ENCODE data around the gene TM9SF1. TPM values are rescaled to one million over a fixed set of nuclear protein-coding genes. Genes with fewer than 3 reads are reported as not detected.

The TM9SF1 gene
- total RNA-seq, 4 donors from 2014 or later = 27.0 to 44.6 (median 43.8) TPM

- DNase-seq (ENCODE audit: extremely low spot score) = no peak
- H3K4me1 ChIP-seq = peaks cover 32 to 61% (median 45%) of the 10 kb centered on the region in 4 donors
- peaks cover 11 to 34% (median 27%) of the 10 kb centered on the region in 4 donors for H3K36me3 ChIP-seq
- H3K9me3 ChIP-seq = no peaks in the 10 kb centered on the region
- intact Hi-C loops (cut with DNase I) = no loop called here
- TF ChIP-seq EP300 (IDR thresholded peaks at IDR 0.05) (no peak), CTCF (IDR thresholded peaks at IDR 0.05) (no peak), POLR2A (IDR thresholded peaks at IDR 0.05; ENCODE audit: low read depth) (no peak), POLR2AphosphoS5 (IDR thresholded peaks at IDR 0.05) (no peak)
- peak overlapping the region; percentile 95 to 98 (median 96) for H3K27ac ChIP-seq (replicated peaks in 1 of 4)
- no peaks in the 10 kb centered on the region for H3K27me3 ChIP-seq
- H3K4me3 ChIP-seq = peak overlapping the region; percentile 82 to 89 (median 84)
- 37% methylated on average over 33 of the region's 33 CpGs for WGBS
These were observed 1.1 kb upstream of the TM9SF1 start for GRCh38 chr14:24196071-24197055.

GRCh38 chr14:24194873-24195185, 412 bp downstream of the TM9SF1 start:
- no peak for TF ChIP-seq POLR2A (IDR thresholded peaks at IDR 0.05; ENCODE audit: low read depth)
- no peak for TF ChIP-seq POLR2AphosphoS5 (IDR thresholded peaks at IDR 0.05)
- TF ChIP-seq EP300 (IDR thresholded peaks at IDR 0.05) = no peak
- TF ChIP-seq CTCF (IDR thresholded peaks at IDR 0.05) = no peak
- H3K9me3 ChIP-seq = no peaks in the 10 kb centered on the region
- 48% methylated on average over 6 of the region's 8 CpGs for WGBS
- H3K4me1 ChIP-seq = peaks cover 32 to 61% (median 45%) of the 10 kb centered on the region in 4 donors
- intact Hi-C loops (cut with DNase I) = loop anchor here (2.0 kb wide), 1 partner anchor 18 kb away; the partner anchor contains the start of gene CHMP4A
- H3K4me3 ChIP-seq = peak overlapping the region; percentile 82 to 89 (median 84)
- no peaks in the 10 kb centered on the region for H3K27me3 ChIP-seq
- peak overlapping the region; percentile 95 to 98 (median 96) for H3K27ac ChIP-seq (replicated peaks in 1 of 4)
- peaks cover 16 to 36% (median 32%) of the 10 kb centered on the region in 4 donors for H3K36me3 ChIP-seq
- no peak for DNase-seq (ENCODE audit: extremely low spot score)

- Histone ChIP-seq H3K36me3 (peaks cover 16 to 38% (median 34%) of the 10 kb centered on the region in 4 donors), H3K4me3 (peak overlapping the region; percentile 82 to 89 (median 84)), H3K27me3 (no peaks in the 10 kb centered on the region), H3K27ac (replicated peaks in 1 of 4) (peak overlapping the region; percentile 95 to 98 (median 96)), H3K9me3 (no peaks in the 10 kb centered on the region), H3K4me1 (peaks cover 33 to 66% (median 49%) of the 10 kb centered on the region in 4 donors)
- no peak for DNase-seq (ENCODE audit: extremely low spot score)
- TF ChIP-seq CTCF (IDR thresholded peaks at IDR 0.05) = no peak
- no peak for TF ChIP-seq POLR2AphosphoS5 (IDR thresholded peaks at IDR 0.05)
- TF ChIP-seq EP300 (IDR thresholded peaks at IDR 0.05) = no peak
- TF ChIP-seq POLR2A (IDR thresholded peaks at IDR 0.05; ENCODE audit: low read depth) = no peak
- 92% methylated on average over 4 of the region's 7 CpGs for WGBS
- intact Hi-C loops (cut with DNase I) = loop anchor here (2.0 kb wide), 1 partner anchor 18 kb away; the partner anchor contains the start of gene CHMP4A
These were observed 912 bp downstream of the TM9SF1 start for GRCh38 chr14:24194186-24194872.

GRCh38 chr14:24192933-24193332, 2.3 kb downstream of the TM9SF1 start:
- peaks cover 16 to 39% (median 34%) of the 10 kb centered on the region in 4 donors for H3K36me3 ChIP-seq
- H3K4me3 ChIP-seq = no peak overlapping the region
- H3K27ac ChIP-seq (replicated peaks in 1 of 4) = no peak overlapping the region
- H3K4me1 ChIP-seq = peaks cover 35 to 67% (median 53%) of the 10 kb centered on the region in 4 donors
- 95% methylated on average over 12 of the region's 15 CpGs for WGBS
- no peaks in the 10 kb centered on the region for H3K27me3 ChIP-seq
- TF ChIP-seq CTCF (IDR thresholded peaks at IDR 0.05) (no peak), POLR2A (IDR thresholded peaks at IDR 0.05; ENCODE audit: low read depth) (no peak), EP300 (IDR thresholded peaks at IDR 0.05) (no peak), POLR2AphosphoS5 (IDR thresholded peaks at IDR 0.05) (no peak)
- no peak for DNase-seq (ENCODE audit: extremely low spot score)
- H3K9me3 ChIP-seq = no peaks in the 10 kb centered on the region
- intact Hi-C loops (cut with DNase I) = no loop called here

Measured in esophagus muscularis mucosa (tissue), 4 donors.